Panc1 (cell line): ENCODE data around the gene BRD4. TPM values are rescaled to one million over a fixed set of nuclear protein-coding genes. Genes with fewer than 3 reads are reported as not detected.

Source experiments
- ATAC-seq: fragments of 200-7000 bp; cut with Tn5 transposase; 2 replicates; pipeline ENCODE4 v1.9.1; 2020; ENCODE audit warnings: mild to moderate bottlenecking, moderate library complexity
- BruUV-seq: library from RNA; stranded (reverse); fragments of 400-500 nt; replicated peaks from 2 replicates; lab custom pipeline; 2021; lab: Mats Ljungman, UMichigan
- CTCF ChIA-PET: fragments of 300-600 bp; sonication (Branson Sonifier 250); formaldehyde crosslinking; loops from one replicate; lab custom pipeline; 2022; ENCODE audit warnings: antibody characterized with exemption; lab: Charles Lee
- POLR2A ChIA-PET: fragments of 300-600 bp; sonication (Branson Sonifier 250); formaldehyde crosslinking; loops from one replicate; lab custom pipeline; 2022; ENCODE audit warnings: antibody characterized with exemption; lab: Charles Lee
- DNase-seq: peaks from one replicate; pipeline ENCODE4 v3.0.0-alpha.2; 2010; ENCODE audit warnings: low read depth, low spot score
- H3K27ac ChIP-seq: 2 replicates; pipeline ENCODE4 v1.5.1; 2011; ENCODE audit warnings: mild to moderate bottlenecking, low read length, inconsistent platforms
- H3K27me3 ChIP-seq: fragments of 200-500 bp; sonication (Bioruptor generic); 2 replicates; pipeline ENCODE4 v1.6.0; 2014; ENCODE audit warnings: low read length, inconsistent platforms; ENCODE audit not compliant: control insufficient read depth, insufficient read depth
- H3K36me3 ChIP-seq: fragments of 200-500 bp; sonication (Bioruptor generic); 2 replicates; pipeline ENCODE4 v1.5.1; 2014; ENCODE audit warnings: inconsistent platforms, mild to moderate bottlenecking, low read length, moderate library complexity; ENCODE audit not compliant: control insufficient read depth, insufficient read depth
- H3K4me1 ChIP-seq: 2 replicates; pipeline ENCODE4 v1.5.1; 2011; ENCODE audit warnings: inconsistent platforms, mild to moderate bottlenecking, low read length, moderate library complexity; ENCODE audit not compliant: control insufficient read depth, insufficient read depth
- H3K4me3 ChIP-seq, 2 experiments: 2 replicates each; pipeline ENCODE4 v1.5.1; 2011 to 2012; ENCODE audit warnings: low read depth in 2 of 2, low read length in 2 of 2, mild to moderate bottlenecking in 2 of 2, inconsistent platforms in 1 of 2, moderate library complexity in 1 of 2
- H3K9me3 ChIP-seq: fragments of 200-500 bp; sonication (Bioruptor generic); 2 replicates; pipeline ENCODE4 v1.5.1; 2014; ENCODE audit warnings: low read depth, mild to moderate bottlenecking, inconsistent platforms, low read length, moderate library complexity; ENCODE audit not compliant: control insufficient read depth, insufficient read depth
- POLR2AphosphoS5 ChIP-seq: IDR thresholded peaks from 2 replicates; pipeline ENCODE4 v1.6.1; 2012; ENCODE audit warnings: mild to moderate bottlenecking, low read depth, low read length, moderate library complexity
- SIN3A ChIP-seq: IDR thresholded peaks from 2 replicates; pipeline ENCODE4 v1.6.1; 2012; ENCODE audit warnings: low read depth, mild to moderate bottlenecking, low read length, moderate library complexity, borderline replicate concordance; ENCODE audit not compliant: insufficient read depth
- TCF7L2 ChIP-seq: IDR thresholded peaks from 2 replicates; pipeline ENCODE4 v1.6.1; 2011; ENCODE audit warnings: mild to moderate bottlenecking, low read depth, low read length, inconsistent platforms
- in situ Hi-C: cut with HindIII; loops from 2 replicates; pipeline ENCODE4 v1.10.0; 2016; ENCODE audit warnings: low sequenced_read_pairs, low pct_unique_long_range_greater_than_20kb
- intact Hi-C: fragments of 100-400 bp; cut with micrococcal nuclease; formaldehyde crosslinking; loops from one replicate; pipeline ENCODE4 v1.10.0; 2022; ENCODE audit not compliant: unreplicated experiment
- total RNA-seq: library from RNA; stranded (reverse); gene quantifications from one replicate; pipeline ENCODE4 v1.2.1, GENCODE V29; 2021; ENCODE audit not compliant: unreplicated experiment
- TF ChIP-seq, protein P1 (sequence below), 2 experiments: IDR thresholded peaks; 2 replicates each; pipeline ENCODE4 v1.6.1; 2011 to 2012; ENCODE audit warnings: low read depth in 2 of 2, control low read depth in 1 of 2, low read length in 1 of 2, mild to moderate bottlenecking in 1 of 2, moderate library complexity in 1 of 2; ENCODE audit not compliant: insufficient read depth in 1 of 2
- TF ChIP-seq, protein P2 (sequence below): fragments of 450-650 bp; IDR thresholded peaks from 2 replicates; pipeline ENCODE4 v1.5.1; 2017; ENCODE audit warnings: mild to moderate bottlenecking

The BRD4 gene
- total RNA-seq, 1 experiment from 2014 or later, result 102 TPM

- Histone ChIP-seq H3K9me3 (no peaks in the 10 kb centered on the region), H3K27ac (no peak overlapping the region), H3K4me3 (no peak overlapping the region), H3K4me1 (no peaks in the 10 kb centered on the region), H3K36me3 (no peaks in the 10 kb centered on the region; the same call in 1 of the 2 replicates), H3K27me3 (no peaks in the 10 kb centered on the region)
- intact Hi-C loops, result no loop called here
- no TSS peak for BruUV-seq
- DNase-seq (no peak), ATAC-seq (no peak)
- ChIA-PET CTCF (interaction anchor here (0.7 to 0.8 kb wide), 2 partner anchors 80 to 628 kb away, joined by 5 to 8 read pairs; no protein-coding TSS in a partner anchor), POLR2A (no interaction called here)
- TF ChIP-seq, protein P1, sequence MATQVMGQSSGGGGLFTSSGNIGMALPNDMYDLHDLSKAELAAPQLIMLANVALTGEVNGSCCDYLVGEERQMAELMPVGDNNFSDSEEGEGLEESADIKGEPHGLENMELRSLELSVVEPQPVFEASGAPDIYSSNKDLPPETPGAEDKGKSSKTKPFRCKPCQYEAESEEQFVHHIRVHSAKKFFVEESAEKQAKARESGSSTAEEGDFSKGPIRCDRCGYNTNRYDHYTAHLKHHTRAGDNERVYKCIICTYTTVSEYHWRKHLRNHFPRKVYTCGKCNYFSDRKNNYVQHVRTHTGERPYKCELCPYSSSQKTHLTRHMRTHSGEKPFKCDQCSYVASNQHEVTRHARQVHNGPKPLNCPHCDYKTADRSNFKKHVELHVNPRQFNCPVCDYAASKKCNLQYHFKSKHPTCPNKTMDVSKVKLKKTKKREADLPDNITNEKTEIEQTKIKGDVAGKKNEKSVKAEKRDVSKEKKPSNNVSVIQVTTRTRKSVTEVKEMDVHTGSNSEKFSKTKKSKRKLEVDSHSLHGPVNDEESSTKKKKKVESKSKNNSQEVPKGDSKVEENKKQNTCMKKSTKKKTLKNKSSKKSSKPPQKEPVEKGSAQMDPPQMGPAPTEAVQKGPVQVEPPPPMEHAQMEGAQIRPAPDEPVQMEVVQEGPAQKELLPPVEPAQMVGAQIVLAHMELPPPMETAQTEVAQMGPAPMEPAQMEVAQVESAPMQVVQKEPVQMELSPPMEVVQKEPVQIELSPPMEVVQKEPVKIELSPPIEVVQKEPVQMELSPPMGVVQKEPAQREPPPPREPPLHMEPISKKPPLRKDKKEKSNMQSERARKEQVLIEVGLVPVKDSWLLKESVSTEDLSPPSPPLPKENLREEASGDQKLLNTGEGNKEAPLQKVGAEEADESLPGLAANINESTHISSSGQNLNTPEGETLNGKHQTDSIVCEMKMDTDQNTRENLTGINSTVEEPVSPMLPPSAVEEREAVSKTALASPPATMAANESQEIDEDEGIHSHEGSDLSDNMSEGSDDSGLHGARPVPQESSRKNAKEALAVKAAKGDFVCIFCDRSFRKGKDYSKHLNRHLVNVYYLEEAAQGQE (IDR thresholded peaks at IDR 0.05; ENCODE audit: insufficient read depth in 1 of 2, low read depth in 2 of 2, low read length in 1 of 2), result no peak
- TF ChIP-seq SIN3A (no peak), POLR2AphosphoS5 (no peak), TCF7L2 (no peak)
- TF ChIP-seq, protein P2, sequence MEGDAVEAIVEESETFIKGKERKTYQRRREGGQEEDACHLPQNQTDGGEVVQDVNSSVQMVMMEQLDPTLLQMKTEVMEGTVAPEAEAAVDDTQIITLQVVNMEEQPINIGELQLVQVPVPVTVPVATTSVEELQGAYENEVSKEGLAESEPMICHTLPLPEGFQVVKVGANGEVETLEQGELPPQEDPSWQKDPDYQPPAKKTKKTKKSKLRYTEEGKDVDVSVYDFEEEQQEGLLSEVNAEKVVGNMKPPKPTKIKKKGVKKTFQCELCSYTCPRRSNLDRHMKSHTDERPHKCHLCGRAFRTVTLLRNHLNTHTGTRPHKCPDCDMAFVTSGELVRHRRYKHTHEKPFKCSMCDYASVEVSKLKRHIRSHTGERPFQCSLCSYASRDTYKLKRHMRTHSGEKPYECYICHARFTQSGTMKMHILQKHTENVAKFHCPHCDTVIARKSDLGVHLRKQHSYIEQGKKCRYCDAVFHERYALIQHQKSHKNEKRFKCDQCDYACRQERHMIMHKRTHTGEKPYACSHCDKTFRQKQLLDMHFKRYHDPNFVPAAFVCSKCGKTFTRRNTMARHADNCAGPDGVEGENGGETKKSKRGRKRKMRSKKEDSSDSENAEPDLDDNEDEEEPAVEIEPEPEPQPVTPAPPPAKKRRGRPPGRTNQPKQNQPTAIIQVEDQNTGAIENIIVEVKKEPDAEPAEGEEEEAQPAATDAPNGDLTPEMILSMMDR, result no peak
- in situ Hi-C loops, result no loop called here
Measured at GRCh38 chr19:15241259-15241910, 91.0 kb downstream of the BRD4 start.

DNA sequence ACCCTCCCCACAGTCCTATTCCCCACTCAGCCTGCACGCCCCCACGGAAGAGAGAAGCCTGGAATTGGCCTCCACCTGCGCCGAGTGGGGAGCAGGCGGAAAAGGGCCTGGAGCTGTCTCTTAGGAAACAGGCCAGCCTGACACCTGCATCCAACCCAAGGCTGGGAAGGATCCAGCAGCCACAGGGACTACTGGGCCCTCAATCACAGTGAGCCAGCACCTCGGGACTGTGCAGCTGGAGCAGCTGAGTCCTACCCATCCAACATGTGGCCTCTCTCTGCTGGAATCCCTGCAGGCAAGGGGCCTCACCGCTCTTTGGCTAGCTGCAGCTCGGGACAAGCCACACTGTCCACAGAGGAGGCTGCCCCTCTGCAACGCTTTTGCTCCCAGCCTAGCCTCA, 91.8 kb downstream of the BRD4 start:
- Histone ChIP-seq H3K27me3 (no peaks in the 10 kb centered on the region), H3K9me3 (no peaks in the 10 kb centered on the region), H3K36me3 (no peaks in the 10 kb centered on the region; the same call in 1 of the 2 replicates), H3K4me3 (no peak overlapping the region), H3K27ac (no peak overlapping the region), H3K4me1 (no peaks in the 10 kb centered on the region)
- TF ChIP-seq TCF7L2, result no peak
- TF ChIP-seq SIN3A, result no peak
- no peak for TF ChIP-seq POLR2AphosphoS5
- TF ChIP-seq, protein P1 (IDR thresholded peaks at IDR 0.05; ENCODE audit: insufficient read depth in 1 of 2, low read depth in 2 of 2, low read length in 1 of 2), result no peak
- TF ChIP-seq, protein P2, result no peak
- CTCF ChIA-PET, result interaction anchor here (0.8 kb wide), 1 partner anchor 79 kb away, joined by 8 read pairs; no protein-coding TSS in a partner anchor
- intact Hi-C loops (no loop called here), in situ Hi-C loops (no loop called here)
- POLR2A ChIA-PET, result no interaction called here
- ATAC-seq (no peak), DNase-seq (no peak)
- BruUV-seq, result no TSS peak
